Stimulated activated CD4-positive, alpha-beta T cell treated with anti-CD3 and anti-CD28 coated beads, TNF-alpha, amount 100 ng/mL, for 24 hours (primary cell): ENCODE measurements around the gene BIRC5.
A peak's percentile ranks its signal among the peaks of the same experiment; 100 is the strongest.

ENCODE experiments used
- DNase-seq, 3 experiments: peaks; one replicate each; pipeline ENCODE4 v3.0.0-alpha.2; 2020; ENCODE audit warnings: low read depth in 3 of 3

BIRC5 gene

GRCh38 chr17:78183916-78184315 is 30.1 kb upstream of the BIRC5 start:
- no peak for DNase-seq

DNA sequence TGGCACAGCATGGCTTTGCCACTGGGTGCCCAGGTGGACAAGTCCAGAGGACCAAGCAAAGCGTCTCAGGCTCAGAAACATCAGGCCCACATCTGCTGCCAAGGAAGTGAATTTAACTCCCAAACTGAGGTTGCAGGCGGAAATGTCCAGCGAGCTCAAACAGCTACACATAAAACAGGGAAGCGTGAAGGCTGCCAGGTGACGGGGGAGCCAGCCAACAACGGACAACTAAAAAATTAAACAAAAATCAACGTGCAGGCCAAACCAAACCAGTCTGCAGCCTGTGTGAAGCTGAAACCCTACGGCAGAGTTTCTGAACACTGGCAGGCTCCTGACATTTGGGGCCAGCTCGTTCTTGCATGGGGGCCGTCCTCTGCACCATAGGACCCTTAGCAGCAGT is 29.7 kb upstream of the BIRC5 start:
- no peak for DNase-seq

DNA sequence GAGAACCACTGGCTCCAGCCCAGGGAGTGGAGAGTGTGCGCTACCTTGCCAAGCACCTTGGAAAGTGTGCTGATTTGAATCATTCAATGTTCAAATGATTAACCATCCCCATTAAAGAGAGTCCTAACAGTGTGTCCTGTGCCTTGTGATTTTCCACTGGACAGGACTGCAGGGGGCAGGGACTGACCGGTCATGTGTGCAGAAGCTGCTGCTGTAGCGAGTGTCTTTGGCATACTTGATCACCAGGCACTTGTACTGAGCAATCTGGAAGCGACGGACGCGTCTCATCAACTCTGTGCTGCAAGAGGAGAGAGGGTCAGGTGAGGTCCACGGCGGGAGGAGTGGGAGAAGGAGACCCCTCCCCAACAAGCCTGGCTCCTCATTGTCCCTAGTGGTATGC is 29.2 kb upstream of the BIRC5 start:
- DNase-seq: no peak

DNA sequence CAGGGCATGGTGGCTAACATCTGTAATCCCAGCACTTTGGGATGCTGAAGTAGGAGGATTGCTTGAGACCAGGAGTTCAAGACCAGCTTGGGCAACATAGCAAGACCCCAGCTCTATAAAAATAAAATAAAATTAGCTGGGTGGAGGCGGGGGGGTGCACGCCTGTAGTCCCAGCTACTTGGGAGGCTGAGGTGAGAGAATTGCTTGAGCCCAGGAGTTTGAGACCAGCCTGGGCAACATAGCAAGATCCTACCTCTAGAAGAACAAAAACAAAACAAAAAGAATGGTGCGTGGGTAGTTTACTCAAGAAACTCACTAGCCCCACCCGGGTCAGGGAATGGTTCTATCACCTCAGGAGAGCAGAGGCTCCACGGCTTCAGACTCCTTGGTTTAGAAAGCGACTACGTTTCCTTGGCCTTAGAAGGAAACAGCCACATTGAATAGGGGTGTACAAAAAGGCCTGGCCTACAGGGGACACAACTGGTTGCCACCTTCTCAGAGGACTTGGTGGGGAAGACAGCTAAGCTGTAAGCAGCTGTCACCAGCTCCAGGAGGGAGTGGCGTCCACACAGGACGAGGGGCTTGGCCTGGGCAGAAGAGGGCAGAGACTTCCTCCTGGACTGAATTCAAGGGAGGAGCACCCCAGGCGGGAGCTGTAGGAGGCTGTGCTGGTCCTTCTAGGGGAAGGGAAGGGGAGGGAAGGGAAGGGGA is 27.9 kb upstream of the BIRC5 start:
- no peak for DNase-seq

GRCh38 chr17:78186692-78187595 is 27.1 kb upstream of the BIRC5 start, which contains the start of the genes AFMID and TK1:
TSS of gene AFMID (plus strand) at chr17:78187362. CDS start at chr17:78187371, 9 bp downstream.
TSS of gene TK1 (minus strand) at chr17:78187052. CDS start at chr17:78186994, 58 bp downstream.
- DNase-seq: peak; percentile 80 to 97 (median 80)

- DNase-seq: no peak
These were observed 17.3 kb upstream of the BIRC5 start for GRCh38 chr17:78196716-78197115.

- DNase-seq: no peak
These were observed 16.8 kb upstream of the BIRC5 start for GRCh38 chr17:78197147-78197832.

DNA sequence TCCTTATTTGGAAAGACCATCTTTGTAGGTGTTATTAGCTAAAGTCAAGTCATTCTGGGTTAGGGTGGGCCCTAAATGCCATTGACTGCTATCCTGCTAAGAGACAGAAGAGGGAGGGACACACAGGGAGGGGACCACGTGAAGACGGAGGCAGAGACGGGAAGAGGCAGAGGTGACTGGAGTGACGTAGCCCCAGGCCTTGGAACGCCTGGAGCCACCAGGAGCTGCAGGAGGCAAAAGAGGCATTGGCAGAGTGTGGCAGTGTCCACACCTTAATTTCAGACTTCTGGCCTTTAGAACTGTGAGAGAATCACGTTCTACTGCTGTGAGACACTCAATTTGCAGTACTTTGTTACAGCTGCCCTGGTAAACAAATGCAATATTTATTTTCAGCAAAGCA is 13.6 kb upstream of the BIRC5 start:
- no peak for DNase-seq

DNA sequence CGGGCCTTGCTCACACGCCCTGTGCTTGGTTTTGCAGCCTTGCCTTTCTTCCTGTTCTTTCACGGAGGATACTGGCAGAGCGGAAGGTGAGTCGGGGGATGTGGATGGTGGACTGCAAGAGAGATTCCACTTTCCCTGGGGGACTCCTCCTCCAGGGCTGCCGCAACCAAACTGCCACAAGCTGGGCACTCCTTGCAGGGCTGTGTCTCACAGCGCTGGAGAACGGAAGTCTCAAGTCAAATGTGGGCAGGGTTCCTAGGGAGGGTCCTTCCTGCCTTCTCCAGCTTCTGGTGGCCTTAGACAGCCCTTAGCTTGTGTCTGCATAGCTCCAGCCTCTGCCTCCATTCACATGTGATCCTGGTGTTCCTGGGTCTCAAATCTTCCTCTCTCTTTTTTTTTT is 11.4 kb upstream of the BIRC5 start:
- no peak for DNase-seq

GRCh38 chr17:78204387-78205123 is 9.5 kb upstream of the BIRC5 start:
- DNase-seq: no peak

- no peak for DNase-seq
These were observed 8.8 kb upstream of the BIRC5 start for GRCh38 chr17:78205124-78205775.

DNA sequence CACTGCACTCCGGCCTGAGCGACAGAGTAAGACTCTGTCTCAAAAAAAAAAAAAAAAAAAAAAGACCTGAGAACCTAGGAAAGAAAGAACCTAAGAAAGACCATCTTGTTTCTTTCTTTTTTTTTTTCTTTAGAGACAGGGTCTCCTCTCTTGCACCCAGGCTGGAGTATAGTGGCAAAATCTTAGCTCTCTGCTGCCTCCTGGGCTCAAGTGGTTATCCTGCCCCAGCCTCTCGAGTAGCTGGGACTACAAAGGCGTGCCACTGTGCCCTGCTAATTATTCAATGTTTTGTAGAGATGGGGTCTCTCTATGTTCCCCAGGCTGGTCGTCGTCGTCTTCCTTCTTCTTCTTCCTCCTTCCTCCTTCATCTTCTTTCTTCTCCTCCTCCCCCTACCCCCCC is 7.8 kb upstream of the BIRC5 start:
- no peak for DNase-seq

GRCh38 chr17:78208486-78208885 is 5.6 kb upstream of the BIRC5 start:
- no peak for DNase-seq

DNA sequence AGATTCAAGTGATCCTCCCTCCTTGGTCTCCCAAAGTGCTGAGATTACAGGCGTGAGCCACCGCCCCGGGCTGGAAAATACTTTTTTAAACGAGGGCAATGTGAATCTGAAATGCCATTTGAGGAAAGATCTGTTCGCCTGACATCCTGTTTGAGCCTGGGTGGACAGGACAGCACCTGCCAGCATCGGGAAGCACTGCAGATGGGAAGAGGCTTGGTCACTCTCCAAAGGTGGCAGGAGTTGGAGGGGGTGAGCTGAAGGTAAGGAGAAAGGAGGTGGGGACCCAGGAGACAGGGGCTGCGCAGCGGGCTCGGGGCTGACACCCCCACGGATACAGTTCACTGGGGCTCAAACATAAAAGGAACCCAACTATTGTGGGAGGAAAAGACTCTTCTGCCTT is 3.9 kb upstream of the BIRC5 start:
- no peak for DNase-seq

DNA sequence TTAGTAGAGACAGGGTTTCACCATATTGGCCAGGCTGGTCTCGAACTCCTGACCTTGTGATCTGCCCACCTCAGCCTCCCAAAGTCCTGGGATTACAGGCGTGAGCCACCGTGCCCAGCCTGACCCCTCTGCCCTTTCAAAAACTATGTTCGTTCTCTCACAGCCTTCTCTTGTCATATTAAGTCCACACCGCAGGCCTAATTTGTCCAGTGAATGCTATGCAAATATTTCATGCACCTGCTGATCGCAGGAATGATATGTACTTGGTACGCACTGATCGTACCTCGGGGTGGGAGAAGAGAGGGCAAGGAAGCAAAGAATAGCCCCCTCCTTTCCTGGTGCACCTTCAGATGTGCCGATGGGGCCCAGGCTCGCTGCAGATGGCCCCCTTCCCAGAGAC is 3.0 kb upstream of the BIRC5 start:
- DNase-seq: no peak

GRCh38 chr17:78214706-78215061 is 631 bp downstream of the BIRC5 start:
- DNase-seq: no peak

DNA sequence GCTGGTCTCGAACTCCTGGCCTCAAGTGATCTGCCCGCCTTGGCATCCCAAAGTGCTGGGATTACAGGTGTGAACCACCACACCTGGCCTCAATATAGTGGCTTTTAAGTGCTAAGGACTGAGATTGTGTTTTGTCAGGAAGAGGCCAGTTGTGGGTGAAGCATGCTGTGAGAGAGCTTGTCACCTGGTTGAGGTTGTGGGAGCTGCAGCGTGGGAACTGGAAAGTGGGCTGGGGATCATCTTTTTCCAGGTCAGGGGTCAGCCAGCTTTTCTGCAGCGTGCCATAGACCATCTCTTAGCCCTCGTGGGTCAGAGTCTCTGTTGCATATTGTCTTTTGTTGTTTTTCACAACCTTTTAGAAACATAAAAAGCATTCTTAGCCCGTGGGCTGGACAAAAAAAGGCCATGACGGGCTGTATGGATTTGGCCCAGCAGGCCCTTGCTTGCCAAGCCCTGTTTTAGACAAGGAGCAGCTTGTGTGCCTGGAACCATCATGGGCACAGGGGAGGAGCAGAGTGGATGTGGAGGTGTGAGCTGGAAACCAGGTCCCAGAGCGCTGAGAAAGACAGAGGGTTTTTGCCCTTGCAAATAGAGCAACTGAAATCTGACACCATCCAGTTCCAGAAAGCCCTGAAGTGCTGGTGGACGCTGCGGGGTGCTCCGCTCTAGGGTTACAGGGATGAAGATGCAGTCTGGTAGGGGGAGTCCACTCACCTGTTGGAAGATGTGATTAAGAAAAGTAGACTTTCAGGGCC is 5.5 kb downstream of the BIRC5 start:
- no peak for DNase-seq

DNA sequence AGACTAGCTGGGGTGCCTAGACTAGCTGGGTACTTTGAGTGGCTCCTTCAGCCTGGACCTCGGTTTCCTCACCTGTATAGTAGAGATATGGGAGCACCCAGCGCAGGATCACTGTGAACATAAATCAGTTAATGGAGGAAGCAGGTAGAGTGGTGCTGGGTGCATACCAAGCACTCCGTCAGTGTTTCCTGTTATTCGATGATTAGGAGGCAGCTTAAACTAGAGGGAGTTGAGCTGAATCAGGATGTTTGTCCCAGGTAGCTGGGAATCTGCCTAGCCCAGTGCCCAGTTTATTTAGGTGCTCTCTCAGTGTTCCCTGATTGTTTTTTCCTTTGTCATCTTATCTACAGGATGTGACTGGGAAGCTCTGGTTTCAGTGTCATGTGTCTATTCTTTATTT is 9.0 kb downstream of the BIRC5 start:
- DNase-seq: no peak

DNA sequence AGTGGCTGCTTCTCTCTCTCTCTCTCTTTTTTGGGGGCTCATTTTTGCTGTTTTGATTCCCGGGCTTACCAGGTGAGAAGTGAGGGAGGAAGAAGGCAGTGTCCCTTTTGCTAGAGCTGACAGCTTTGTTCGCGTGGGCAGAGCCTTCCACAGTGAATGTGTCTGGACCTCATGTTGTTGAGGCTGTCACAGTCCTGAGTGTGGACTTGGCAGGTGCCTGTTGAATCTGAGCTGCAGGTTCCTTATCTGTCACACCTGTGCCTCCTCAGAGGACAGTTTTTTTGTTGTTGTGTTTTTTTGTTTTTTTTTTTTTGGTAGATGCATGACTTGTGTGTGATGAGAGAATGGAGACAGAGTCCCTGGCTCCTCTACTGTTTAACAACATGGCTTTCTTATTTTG is 9.7 kb downstream of the BIRC5 start:
- no peak for DNase-seq
